Measurements from ENCODE around the gene HOXC10. TPM values are rescaled to one million over a fixed set of nuclear protein-coding genes. Genes with fewer than 3 reads are reported as not detected.
A peak's percentile ranks its signal among the peaks of the same experiment; 100 is the strongest.

Gene HOXC10
- polyA plus RNA-seq, 1 donor: 57.9 TPM

- DNase-seq: no peak
Measured at GRCh38 chr12:54004063-54004840, 19.3 kb downstream of the HOXC10 start.

GRCh38 chr12:54004841-54005530 lies 20.0 kb downstream of the HOXC10 start:
- no peak for DNase-seq

GRCh38 chr12:54005531-54005852 lies 20.5 kb downstream of the HOXC10 start:
- no peak for DNase-seq

GRCh38 chr12:54005853-54006558 lies 21.1 kb downstream of the HOXC10 start:
- DNase-seq: peak; percentile 92

DNA sequence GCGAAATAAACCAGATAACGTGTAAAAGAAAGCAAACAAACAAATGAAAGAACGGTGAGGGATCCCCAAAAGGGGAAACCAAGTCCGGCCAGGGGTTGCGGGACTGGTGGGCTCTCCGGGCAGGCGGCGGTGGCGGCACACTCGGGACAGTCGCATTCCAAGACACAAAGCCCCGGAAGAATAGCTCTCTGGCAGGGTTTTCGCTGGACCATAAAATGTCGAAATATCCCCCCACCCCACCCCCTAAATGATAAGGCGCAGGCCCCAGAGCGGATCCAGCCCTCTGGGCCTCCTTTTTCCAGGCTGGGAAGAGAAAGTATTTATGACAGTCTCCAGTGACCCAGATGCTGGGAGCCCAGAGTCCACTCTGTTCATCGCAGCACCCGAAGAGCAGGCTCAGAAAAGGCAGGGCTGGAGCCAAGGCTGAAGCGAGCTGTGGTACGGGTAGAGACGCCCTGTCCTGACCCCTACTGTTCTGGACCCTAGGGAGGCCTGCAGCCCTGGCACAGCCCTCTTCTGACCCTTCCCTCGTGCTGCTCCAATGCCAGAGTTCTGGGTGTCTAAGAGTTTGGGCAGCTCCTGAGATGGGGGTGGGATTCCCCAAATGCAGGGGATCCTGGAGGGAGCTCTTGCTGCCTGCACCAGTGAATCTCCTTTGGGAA lies 21.7 kb downstream of the HOXC10 start:
- DNase-seq: no peak

- no peak for DNase-seq
Measured at GRCh38 chr12:54007538-54008259, 22.8 kb downstream of the HOXC10 start.

- DNase-seq: no peak
Measured at GRCh38 chr12:54008260-54008552, 23.3 kb downstream of the HOXC10 start.

- no peak for DNase-seq
Measured at GRCh38 chr12:54009171-54010052, 24.5 kb downstream of the HOXC10 start.

DNA sequence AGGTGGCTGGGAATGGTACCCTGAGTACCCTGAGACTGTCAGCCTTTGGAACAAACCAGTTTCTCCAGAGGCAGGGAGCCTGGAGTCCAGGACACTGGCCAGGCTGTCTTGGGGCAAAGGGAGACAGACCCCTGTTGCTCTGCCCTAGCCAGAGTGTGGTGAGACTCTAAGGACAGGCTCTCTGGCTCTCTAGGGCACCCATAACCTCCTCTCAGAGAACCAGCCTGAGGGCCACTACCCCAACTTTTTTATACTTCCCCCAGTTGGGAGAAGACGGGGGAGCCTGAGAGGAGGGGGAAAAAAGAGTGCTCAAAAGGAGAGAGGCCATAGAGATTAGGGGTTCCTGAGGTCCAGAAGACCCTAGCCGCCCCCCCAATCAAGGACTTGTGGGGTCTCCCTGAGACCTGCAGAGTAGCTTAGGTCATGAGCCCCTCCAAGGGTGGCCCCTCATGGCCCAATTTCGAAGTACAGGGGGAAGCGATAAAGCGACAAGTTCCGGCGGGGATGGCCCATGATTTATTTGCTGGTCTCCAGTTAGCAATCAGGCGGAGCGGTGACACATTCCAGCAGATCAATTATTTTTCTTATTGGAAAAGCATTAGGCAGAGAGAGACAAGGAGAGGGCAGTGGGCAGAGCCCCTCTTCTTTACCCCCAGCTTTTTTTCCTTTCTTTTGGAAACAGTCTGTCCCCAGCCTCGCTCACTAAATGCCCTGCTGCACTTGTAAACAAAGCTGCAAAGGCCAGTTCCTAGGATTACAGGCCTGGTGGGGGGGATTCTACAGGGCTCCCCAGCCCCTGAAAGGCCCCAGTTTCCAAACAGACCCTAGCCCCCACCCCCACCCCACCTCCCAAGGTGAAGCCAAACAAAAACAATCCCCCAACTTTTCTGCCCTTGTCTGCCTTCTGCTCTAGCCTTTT lies 25.4 kb downstream of the HOXC10 start:
- no peak for DNase-seq

- no peak for DNase-seq
Measured at GRCh38 chr12:54010972-54011664, 26.2 kb downstream of the HOXC10 start.

GRCh38 chr12:54011665-54012532 lies 27.0 kb downstream of the HOXC10 start:
- no peak for DNase-seq

DNA sequence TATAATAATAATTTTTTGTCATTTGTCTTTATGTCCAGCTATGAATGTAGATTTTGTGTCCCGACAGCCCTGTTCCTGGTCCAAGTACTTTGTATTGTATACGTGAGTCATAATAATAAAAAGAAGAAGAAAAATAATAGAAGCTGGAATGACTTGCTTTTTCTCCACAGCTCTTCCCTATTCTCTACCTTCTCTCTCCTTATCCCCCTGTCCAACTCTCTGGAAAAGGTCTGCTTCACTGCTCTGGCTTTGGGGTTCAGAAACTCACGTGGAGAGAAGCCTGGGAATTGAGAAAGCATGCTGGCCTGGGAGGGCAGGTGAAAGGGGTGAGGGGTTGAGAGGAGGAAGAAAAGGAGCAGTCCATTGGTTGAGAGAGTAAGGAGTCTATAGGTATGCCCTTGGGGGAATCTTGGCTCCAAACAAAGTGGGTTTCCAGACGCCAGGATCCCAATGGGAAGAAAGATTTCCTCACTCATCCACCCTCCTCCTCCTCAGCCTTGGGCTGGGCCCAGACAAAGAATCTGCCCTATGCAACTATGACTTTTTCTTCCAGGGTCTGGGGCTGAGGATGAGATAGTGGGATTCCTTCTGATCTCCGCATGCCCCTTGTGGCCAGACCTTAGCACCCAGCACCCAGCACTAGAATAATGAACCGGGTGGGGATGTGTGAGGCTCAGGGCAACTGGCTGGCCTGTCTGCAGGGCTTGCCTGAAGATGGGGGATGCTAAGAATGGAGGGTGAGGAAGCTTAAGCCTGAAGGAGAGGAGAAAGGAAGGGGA lies 27.9 kb downstream of the HOXC10 start:
- no peak for DNase-seq

DNA sequence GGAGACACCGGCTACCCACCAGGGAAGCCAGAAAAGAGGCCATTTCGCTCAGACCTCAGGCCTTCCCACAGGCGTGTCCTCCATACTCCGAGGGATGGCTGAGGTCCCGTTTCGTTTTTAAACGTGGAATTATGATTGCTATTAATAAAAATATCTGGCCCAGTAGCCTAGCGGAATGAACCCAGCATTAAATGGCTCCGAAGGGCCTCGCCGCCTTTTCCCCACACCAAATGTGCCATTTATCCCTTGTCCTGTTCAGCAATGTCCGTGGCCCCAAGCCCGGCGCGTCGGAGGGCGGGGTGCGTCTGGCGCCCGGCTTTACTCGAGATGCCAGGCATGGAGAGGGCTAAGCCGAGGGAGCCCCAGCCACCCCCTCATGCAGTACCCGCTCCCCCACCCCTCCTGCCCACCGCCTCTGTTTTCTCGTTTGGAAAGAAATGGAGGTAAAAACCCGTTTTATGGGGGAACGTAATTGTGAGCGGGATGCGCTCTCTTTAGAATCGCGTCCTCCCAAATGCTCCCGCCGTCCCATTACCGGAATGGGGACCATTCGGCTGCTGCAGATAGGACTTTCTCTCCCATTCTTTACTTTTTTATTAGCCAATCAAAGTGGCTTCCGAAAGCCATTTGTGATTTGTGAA lies 29.6 kb downstream of the HOXC10 start:
- DNase-seq: no peak

DNA sequence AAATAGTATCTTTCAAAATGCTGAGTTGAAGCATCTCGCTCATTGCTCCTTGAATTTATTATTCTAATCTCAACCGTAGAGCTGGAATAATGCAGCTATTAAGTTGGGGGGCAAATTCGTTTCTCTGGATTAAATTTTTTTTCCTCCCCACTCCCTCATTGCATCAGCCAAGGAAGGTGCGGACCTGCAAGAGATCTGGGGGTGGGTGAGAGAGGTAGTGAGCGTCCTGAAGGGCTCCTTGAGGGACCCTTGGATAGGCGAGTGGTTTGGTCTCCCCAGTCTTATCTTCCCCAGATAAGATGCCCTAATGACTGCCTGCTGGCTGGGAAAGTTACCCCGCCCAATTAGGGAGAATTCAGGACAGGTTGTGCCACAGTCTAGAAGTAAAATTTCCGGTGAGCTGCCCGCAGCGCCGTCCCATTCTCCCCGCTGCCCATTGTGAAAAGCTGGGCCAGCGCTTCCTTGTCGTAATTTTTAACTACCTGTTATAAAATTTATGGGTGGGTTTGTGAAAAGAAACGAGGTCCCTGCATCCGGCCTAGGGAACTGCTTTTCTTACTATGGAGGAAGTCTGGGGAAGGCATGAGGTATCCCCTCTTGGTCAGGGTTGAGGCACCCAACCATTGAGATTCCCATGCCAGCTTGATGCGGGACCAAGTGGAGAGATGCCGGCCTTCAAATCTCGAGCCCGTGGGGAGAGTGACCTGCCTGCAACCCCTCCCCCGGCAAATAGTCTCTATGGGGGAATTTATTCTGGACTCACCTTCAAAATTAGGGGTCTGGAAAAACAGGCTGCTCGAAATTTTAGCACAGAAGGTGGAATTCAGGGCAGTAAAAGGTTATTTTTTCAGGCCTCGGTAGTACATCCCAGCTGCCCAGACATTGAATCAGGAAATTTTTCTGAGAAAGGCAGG lies 30.3 kb downstream of the HOXC10 start:
- no peak for DNase-seq

DNA sequence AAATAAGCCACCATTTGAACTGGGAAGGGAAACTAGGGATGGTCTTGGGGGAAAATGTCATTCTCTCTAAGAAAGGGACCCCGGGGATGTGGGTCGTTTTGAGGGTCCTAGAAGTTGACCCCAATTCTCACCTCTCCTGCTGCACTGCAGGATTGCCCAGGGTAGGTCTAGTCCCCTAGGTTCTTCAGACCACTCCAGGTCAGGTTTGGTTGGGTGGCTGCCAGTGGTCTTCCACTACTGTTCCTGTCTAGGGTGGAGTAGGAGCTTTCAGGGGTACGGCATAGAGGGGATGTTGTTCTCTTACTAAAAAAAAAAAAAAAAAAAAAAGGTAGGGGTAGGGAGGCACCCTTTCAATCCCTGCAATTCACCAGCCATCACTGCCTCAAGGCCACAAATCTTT lies 31.1 kb downstream of the HOXC10 start:
- DNase-seq: no peak

GRCh38 chr12:54016478-54016964 lies 31.6 kb downstream of the HOXC10 start:
- DNase-seq: peak; percentile 81
